Measurements from ENCODE around the gene TRPT1. TPM values are rescaled to one million over a fixed set of nuclear protein-coding genes. Genes with fewer than 3 reads are reported as not detected.

TRPT1 gene
- total and polyA plus RNA-seq, 9 of the 15 experiments (the other 6 are each of a cell fraction or from before 2014, with no cell fraction given) = 4.6 to 41.7 (median 23.1) TPM

GRCh38 chr11:64207256-64208085 is 18.5 kb downstream of the TRPT1 start (continued):
- TF ChIP-seq RNF219 (CRISPR knock-in tag; IDR thresholded peaks at IDR 0.05) = no peak
- TF ChIP-seq MNT (conservative IDR thresholded peaks at IDR 0.05) = peak; percentile 79 to 89
- no peak for TF ChIP-seq ZFP30 (CRISPR knock-in tag; IDR thresholded peaks at IDR 0.05; ENCODE audit: borderline replicate concordance)
- TF ChIP-seq SIRT6 (IDR thresholded peaks at IDR 0.05; ENCODE audit: low read depth, low read length) = no peak
- 0 out of 2 replicates have a peak, but pooled peaks have one; percentile 29 for TF ChIP-seq L3MBTL2 (IDR thresholded peaks at IDR 0.05)
- TF ChIP-seq FOXA1 (IDR thresholded peaks at IDR 0.05; ENCODE audit: borderline replicate concordance) = no peak
- no peak for TF ChIP-seq NR3C1 (CRISPR knock-in tag; IDR thresholded peaks at IDR 0.05)
- TF ChIP-seq, protein P1, sequence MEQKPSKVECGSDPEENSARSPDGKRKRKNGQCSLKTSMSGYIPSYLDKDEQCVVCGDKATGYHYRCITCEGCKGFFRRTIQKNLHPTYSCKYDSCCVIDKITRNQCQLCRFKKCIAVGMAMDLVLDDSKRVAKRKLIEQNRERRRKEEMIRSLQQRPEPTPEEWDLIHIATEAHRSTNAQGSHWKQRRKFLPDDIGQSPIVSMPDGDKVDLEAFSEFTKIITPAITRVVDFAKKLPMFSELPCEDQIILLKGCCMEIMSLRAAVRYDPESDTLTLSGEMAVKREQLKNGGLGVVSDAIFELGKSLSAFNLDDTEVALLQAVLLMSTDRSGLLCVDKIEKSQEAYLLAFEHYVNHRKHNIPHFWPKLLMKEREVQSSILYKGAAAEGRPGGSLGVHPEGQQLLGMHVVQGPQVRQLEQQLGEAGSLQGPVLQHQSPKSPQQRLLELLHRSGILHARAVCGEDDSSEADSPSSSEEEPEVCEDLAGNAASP (IDR thresholded peaks at IDR 0.05) = no peak
- TF ChIP-seq, protein P2, sequence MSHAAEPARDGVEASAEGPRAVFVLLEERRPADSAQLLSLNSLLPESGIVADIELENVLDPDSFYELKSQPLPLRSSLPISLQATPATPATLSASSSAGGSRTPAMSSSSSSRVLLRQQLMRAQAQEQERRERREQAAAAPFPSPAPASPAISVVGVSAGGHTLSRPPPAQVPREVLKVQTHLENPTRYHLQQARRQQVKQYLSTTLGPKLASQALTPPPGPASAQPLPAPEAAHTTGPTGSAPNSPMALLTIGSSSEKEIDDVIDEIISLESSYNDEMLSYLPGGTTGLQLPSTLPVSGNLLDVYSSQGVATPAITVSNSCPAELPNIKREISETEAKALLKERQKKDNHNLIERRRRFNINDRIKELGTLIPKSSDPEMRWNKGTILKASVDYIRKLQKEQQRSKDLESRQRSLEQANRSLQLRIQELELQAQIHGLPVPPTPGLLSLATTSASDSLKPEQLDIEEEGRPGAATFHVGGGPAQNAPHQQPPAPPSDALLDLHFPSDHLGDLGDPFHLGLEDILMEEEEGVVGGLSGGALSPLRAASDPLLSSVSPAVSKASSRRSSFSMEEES (CRISPR knock-in tag; IDR thresholded peaks at IDR 0.05) = no peak; the same call in 1 of the 2 replicates
- TF ChIP-seq XRCC4 (IDR thresholded peaks at IDR 0.05; ENCODE audit: extremely low read depth, insufficient read depth, insufficient read length) = no peak
- TF ChIP-seq ETS1 (conservative IDR thresholded peaks at IDR 0.05; ENCODE audit: control insufficient read depth, low read depth, low read length) = peak; percentile 44
- TF ChIP-seq ZNF639 (CRISPR knock-in tag; conservative IDR thresholded peaks at IDR 0.05 in 1 of 2, IDR thresholded peaks at IDR 0.05 in 1 of 2) = peak in 1 of 2 experiments; percentile 84; a peak in 2 of 4 replicates
- TF ChIP-seq MED1 (CRISPR knock-in tag; IDR thresholded peaks at IDR 0.05; ENCODE audit: borderline replicate concordance) = no peak
- peak; percentile 84 for TF ChIP-seq CBFA2T3 (IDR thresholded peaks at IDR 0.05)
- peak; percentile 44; the same call in 1 of the 2 replicates for TF ChIP-seq SP1 (CRISPR knock-in tag; IDR thresholded peaks at IDR 0.05)
